GM03348 (cell line): ENCODE data around the gene ZSWIM8.
"Not testable (repeated sequence)": the region's sequence is repeated elsewhere in the genome, so short reads cannot be mapped to it uniquely, and the experiment has no call there.

ENCODE experiments used
- DNase-seq: peaks from one replicate; pipeline ENCODE4 v3.0.0; 2012; ENCODE audit warnings: low spot score

Gene ZSWIM8

GRCh38 chr10:73772281-73773151 is 12.9 kb upstream of the ZSWIM8 start:
- peak; percentile 89 for DNase-seq

GRCh38 chr10:73773152-73773879 is 12.1 kb upstream of the ZSWIM8 start:
- DNase-seq = peak; percentile 29

GRCh38 chr10:73774637-73775036 is 10.8 kb upstream of the ZSWIM8 start:
- no peak for DNase-seq

GRCh38 chr10:73779018-73779417 is 6.4 kb upstream of the ZSWIM8 start:
- DNase-seq = no peak

GRCh38 chr10:73779539-73780197 is 5.7 kb upstream of the ZSWIM8 start:
- no peak for DNase-seq

GRCh38 chr10:73780301-73780700 is 5.1 kb upstream of the ZSWIM8 start:
- no peak for DNase-seq

- no peak for DNase-seq
Observed at GRCh38 chr10:73780966-73781365, 4.4 kb upstream of the ZSWIM8 start.

GRCh38 chr10:73781548-73781878 is 3.9 kb upstream of the ZSWIM8 start:
- no peak for DNase-seq

GRCh38 chr10:73781879-73782748 is 3.3 kb upstream of the ZSWIM8 start, which contains the start of gene CHCHD1:
Gene CHCHD1 (plus strand): TSS chr10:73782048. CDS start chr10:73782076, 28 bp downstream.
- peak; percentile 94 for DNase-seq

- DNase-seq = no peak
Observed at GRCh38 chr10:73782749-73783085, 2.7 kb upstream of the ZSWIM8 start.

GRCh38 chr10:73785721-73786511 is 510 bp downstream of the ZSWIM8 start:
- DNase-seq = peak; percentile 67

- DNase-seq = no peak
Observed at GRCh38 chr10:73786512-73786885, 1.1 kb downstream of the ZSWIM8 start.

GRCh38 chr10:73787031-73787800 is 1.8 kb downstream of the ZSWIM8 start:
- DNase-seq = not testable (repeated sequence)

- no peak for DNase-seq
Observed at GRCh38 chr10:73788864-73789658, 3.7 kb downstream of the ZSWIM8 start.

- DNase-seq = no peak
Observed at GRCh38 chr10:73789659-73790055, 4.3 kb downstream of the ZSWIM8 start.

- no peak for DNase-seq
Observed at GRCh38 chr10:73790886-73791625, 5.7 kb downstream of the ZSWIM8 start.

- no peak for DNase-seq
Observed at GRCh38 chr10:73791871-73792400, 6.5 kb downstream of the ZSWIM8 start.

- DNase-seq = no peak
Observed at GRCh38 chr10:73793456-73793855, 8.1 kb downstream of the ZSWIM8 start.
